Measurements from ENCODE around the gene ASB3.

- TF ChIP-seq CTCF (IDR thresholded peaks at IDR 0.05) (no peak), POLR2A (IDR thresholded peaks at IDR 0.05) (no peak)
Measured at GRCh38 chr2:53828331-53828730, 41.6 kb upstream of the ASB3 start.
